GM10248 (cell line): Measurements from ENCODE around the gene GAS7.

Source experiments
- CTCF ChIA-PET: fragments of 300-600 bp; sonication (Branson Sonifier 250); formaldehyde crosslinking; extraction: SDS; loops from one replicate; lab custom pipeline; 2021; ENCODE audit warnings: antibody characterized with exemption; lab: Yijun Ruan, JAX
- POLR2A ChIA-PET: fragments of 350-650 bp; sonication (Branson Sonifier 250); formaldehyde crosslinking; extraction: SDS; loops from one replicate; lab custom pipeline; 2020; ENCODE audit warnings: antibody characterized with exemption; lab: Yijun Ruan, JAX
- DNase-seq: peaks from one replicate; pipeline ENCODE4 v3.0.0; 2012; ENCODE audit errors: extremely low spot score
- TF ChIP-seq, protein P1 (sequence below): IDR thresholded peaks from 2 replicates; pipeline ENCODE4 v1.5.1; 2012; ENCODE audit warnings: mild to moderate bottlenecking, low read depth; ENCODE audit errors: extremely low read depth, missing control alignments, control extremely low read depth

Gene GAS7

DNA sequence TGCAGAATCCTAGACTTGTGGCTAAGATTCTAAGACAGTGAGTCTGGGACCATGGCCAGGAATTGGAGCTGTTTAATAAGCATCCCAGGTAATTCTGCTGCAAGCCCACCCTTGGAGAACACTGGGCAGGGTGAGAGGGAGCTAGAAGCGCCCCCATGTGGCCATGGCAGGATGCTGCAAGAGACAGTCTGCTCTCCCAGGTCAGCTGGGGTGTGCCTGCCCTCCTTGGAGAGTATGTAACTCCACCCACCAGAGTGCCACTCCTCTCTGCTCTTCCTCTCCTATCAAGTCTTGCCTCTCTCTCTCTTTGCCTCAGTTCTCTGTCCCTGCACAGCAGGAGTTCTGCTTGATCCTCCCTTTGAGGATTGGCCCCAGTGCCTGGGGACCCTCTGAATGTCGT, 308.3 kb downstream of the GAS7 start:
- ChIA-PET CTCF (interaction anchor here (1.0 to 2.0 kb wide), 7 partner anchors 8 to 162 kb away, joined by 3 to 6 read pairs (median 3); no protein-coding TSS in a partner anchor), POLR2A (no interaction called here)
- TF ChIP-seq, protein P1, sequence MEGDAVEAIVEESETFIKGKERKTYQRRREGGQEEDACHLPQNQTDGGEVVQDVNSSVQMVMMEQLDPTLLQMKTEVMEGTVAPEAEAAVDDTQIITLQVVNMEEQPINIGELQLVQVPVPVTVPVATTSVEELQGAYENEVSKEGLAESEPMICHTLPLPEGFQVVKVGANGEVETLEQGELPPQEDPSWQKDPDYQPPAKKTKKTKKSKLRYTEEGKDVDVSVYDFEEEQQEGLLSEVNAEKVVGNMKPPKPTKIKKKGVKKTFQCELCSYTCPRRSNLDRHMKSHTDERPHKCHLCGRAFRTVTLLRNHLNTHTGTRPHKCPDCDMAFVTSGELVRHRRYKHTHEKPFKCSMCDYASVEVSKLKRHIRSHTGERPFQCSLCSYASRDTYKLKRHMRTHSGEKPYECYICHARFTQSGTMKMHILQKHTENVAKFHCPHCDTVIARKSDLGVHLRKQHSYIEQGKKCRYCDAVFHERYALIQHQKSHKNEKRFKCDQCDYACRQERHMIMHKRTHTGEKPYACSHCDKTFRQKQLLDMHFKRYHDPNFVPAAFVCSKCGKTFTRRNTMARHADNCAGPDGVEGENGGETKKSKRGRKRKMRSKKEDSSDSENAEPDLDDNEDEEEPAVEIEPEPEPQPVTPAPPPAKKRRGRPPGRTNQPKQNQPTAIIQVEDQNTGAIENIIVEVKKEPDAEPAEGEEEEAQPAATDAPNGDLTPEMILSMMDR, result peak; percentile 43
- peak; percentile 73 for DNase-seq

DNA sequence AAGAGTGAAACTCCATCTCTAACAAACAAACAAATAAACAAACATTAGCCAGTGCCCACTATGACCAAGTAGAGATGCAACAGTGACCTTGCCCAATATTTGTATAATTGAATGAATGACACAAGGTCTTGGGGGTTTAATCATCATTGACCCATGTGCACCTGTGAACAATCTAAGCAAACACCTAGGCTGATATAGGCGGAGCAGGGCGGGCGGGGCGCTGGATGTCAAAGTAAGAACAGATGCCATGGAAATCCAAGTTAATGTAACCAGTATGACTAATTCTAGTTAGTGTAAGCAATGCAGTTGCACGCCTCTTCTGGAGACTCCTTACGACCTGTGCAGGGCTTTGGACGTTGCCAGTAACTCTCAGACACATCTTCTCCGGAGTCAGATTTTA, 310.9 kb downstream of the GAS7 start:
- ChIA-PET CTCF (interaction anchor here (1.4 kb wide), 1 partner anchor 10 kb away, joined by 4 read pairs; no protein-coding TSS in a partner anchor), POLR2A (no interaction called here)
- TF ChIP-seq, protein P1, result no peak
- DNase-seq, result no peak

DNA sequence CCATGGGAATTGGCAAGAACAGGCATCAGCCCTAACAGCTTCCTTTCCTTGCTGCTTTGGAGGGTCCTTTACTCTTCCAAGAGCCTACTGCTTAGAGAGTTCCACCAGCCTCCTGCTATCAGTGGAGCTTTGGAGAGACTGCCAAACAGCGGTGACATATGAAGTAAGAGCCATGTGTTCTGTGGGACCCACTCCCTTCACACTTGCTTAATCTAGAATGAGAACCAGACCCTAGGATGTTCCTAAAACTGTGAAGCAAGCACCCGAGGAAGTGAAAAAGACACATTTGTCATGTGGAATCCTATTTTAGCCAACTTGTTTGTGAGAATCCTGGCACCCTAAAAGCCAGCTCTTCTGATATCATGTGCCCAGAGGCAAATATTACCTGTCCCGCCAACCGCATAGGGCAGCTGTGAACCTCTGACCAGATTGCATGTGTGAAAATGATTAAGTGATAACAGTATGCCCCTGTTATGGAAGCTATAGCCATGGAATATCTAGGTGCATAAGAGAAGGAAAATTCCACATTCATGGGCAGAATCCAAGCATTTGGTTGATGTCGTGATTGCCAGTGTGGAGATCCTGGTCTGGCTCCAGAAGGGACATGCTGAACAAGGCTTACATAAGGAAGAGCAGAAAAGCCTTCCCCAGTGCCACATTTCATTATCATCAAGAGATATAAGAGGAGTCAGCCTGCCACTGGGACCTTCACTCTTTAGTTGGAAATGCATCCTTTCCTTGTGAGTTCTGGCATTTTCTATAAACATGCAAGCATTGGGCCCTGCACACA, 312.1 kb downstream of the GAS7 start:
- POLR2A ChIA-PET, result no interaction called here
- DNase-seq, result no peak
- CTCF ChIA-PET, result interaction anchor here (0.9 kb wide), 1 partner anchor 8 kb away, joined by 3 read pairs; no protein-coding TSS in a partner anchor
- TF ChIP-seq, protein P1, result no peak

DNA sequence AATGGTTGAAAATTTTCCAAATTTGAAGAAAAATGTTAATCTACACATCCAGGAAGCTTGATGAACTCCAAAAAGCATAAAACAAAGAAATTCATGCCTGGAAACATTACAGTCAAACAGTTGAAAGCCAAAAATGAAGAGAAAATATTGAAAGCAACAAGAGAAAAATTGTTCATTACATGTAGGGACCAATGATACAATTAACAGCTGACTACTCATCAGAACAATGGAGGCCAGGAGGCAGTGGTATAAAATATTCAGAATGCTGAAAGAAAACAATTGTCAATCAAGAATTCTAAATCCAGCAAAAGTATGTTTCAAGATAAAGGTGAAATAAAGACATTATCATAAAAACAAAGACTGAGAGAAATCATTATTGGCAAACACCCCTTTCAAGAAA, 315.0 kb downstream of the GAS7 start:
- CTCF ChIA-PET, result interaction anchor here (1.0 to 2.2 kb wide), 2 partner anchors 9 to 41 kb away, joined by 3 to 7 read pairs; no protein-coding TSS in a partner anchor
- TF ChIP-seq, protein P1, result no peak
- POLR2A ChIA-PET, result no interaction called here
- no peak for DNase-seq

DNA sequence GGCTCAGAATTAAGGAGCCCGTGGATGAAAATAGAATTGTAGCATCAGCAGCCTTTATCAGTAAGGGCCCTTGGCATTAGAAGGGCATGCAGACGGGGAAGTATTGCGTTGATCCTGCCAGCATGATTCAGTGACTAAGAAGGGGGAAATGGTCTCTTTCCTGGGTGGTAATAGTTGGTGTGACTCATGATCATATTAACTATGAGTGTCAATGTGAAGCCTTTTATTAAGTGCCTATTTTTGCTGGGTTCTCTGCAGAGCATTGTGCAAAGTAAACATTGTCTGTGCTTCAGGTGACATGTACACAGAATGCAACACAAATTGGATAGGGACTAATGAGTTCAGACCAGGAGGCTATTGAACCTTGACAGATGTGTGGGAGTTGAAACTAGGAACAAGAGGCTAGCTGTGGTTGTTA, 317.8 kb downstream of the GAS7 start:
- ChIA-PET POLR2A (no interaction called here), CTCF (no interaction called here)
- peak; percentile 45 for DNase-seq
- TF ChIP-seq, protein P1, result no peak

DNA sequence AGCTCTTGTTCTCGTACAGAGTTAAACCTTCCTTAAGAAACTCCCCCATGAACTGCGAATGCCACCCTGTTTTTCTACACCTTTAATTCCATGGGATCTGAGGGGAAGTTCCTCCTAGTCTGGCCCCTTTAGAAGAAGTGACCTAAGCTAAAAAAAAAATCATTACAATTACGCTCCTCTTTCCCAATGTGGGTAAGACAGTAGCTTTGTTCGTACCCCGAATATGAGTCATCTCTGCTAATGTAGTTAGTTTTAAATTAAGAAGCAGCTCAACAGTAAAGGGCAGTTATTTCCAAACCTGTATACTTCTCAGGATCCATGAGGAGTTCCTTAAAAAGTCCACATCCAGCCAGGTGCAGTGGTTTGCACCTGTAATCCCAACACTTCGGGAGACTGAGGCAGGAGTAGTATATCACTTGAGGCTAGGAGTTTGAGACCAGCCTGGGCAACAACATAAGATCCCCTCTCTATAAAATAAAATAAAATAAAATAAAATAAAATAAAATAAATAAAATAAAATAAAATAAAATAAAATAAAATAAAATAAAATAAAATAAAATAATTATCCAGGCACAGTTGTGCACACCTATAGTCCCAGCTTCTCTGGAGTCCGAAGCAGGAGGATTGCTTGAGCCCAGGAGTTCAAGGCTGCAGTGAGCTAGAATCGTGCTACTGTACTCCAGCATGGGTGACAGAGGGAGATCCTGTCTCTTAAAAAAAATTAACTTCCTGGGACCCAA, 319.4 kb downstream of the GAS7 start:
- POLR2A ChIA-PET, result no interaction called here
- CTCF ChIA-PET, result interaction anchor here (0.9 to 1.8 kb wide), 2 partner anchors 11 to 768 kb away, joined by 3 to 6 read pairs; no protein-coding TSS in a partner anchor
- TF ChIP-seq, protein P1, result no peak
- DNase-seq, result no peak
